ENCODE results near the gene LZTR1.
"Not testable (repeated sequence)": the region's sequence is repeated elsewhere in the genome, so short reads cannot be mapped to it uniquely, and the experiment has no call there.

The LZTR1 gene

GRCh38 chr22:20996598-20997535 lies 14.8 kb downstream of the LZTR1 start:
- no peak for DNase-seq (ENCODE audit: low read depth)

GRCh38 chr22:20997536-20998257 lies 15.6 kb downstream of the LZTR1 start:
- DNase-seq (ENCODE audit: low read depth), result no peak

- no peak for DNase-seq (ENCODE audit: low read depth)
Observed at GRCh38 chr22:20998411-20999336, 16.6 kb downstream of the LZTR1 start.

- DNase-seq (ENCODE audit: low read depth), result no peak
Observed at GRCh38 chr22:20999350-21000206, 17.5 kb downstream of the LZTR1 start.

- DNase-seq (ENCODE audit: low read depth), result no peak
Observed at GRCh38 chr22:21000207-21000986, 18.3 kb downstream of the LZTR1 start.

DNA sequence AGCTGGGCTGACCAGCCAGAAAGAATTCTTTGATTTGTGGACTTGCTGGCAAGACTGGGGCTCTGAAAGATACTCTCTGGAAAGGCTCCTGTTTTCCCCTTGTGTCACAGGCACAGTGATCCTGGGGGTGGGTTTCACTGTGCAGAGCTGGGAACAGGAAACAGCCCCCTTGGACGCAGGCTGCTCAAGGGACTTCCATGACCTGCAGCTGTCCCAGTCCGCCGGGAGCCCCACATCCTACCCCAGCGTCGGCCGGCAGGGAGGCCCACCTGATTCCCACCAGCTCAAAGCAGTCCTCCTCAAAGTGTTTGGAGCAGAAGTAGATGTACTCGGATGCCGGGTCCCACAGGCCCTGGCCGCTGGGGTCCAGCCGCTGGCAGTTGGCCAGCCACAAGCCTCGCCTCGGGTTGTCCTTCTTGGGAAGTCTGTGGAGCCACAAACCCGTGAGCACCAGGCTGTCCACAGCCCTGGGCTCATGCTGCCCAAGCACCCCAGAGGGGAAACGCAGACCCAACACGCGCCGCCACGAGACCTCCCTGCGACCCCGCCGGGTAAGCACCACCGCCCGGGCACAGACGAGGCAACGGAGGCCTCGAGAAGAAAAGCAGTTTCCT lies 19.0 kb downstream of the LZTR1 start:
- no peak for DNase-seq (ENCODE audit: low read depth)

DNA sequence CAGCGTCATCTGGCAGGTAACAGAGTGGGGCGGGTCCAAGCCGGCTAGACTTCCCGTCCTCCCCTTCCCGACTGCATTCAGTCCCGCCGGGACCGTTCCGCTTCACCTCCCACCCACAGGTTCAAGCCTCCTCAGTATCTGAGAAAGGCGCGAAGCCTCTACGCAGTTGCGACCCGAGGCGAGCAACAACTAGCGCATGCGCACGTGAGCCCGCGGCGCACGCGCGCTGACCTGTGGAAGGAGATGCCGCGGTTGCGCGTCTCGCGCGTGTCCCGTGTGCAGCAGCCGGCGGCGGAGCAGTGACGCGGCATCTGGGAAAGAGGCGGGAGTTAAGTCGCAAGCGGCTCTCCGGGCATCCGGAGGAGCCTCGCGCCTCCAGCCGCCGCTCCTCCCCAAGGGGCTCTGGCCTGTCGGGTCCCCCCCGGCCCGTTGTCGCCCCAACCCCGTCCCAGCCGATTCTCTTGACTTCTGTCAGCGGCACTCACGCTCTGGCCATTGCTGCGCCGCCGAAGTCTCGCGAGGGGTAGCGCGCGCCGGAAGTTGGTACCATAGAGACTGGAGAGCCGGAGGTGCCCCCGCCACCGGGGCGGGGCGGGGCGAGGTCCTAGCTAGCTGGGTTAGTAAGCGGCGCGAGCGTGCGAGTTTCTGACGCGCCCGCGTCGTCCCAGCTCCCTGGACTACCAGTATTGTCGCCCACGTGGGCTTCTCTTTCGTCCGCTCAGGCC lies 19.7 kb downstream of the LZTR1 start, which contains the start of gene THAP7:
THAP7 (minus strand) TSS at position 518 of the 725 bp plus-strand sequence; CDS start at position 311, 207 bp downstream.
- peak; percentile 90 for DNase-seq (ENCODE audit: low read depth)

DNA sequence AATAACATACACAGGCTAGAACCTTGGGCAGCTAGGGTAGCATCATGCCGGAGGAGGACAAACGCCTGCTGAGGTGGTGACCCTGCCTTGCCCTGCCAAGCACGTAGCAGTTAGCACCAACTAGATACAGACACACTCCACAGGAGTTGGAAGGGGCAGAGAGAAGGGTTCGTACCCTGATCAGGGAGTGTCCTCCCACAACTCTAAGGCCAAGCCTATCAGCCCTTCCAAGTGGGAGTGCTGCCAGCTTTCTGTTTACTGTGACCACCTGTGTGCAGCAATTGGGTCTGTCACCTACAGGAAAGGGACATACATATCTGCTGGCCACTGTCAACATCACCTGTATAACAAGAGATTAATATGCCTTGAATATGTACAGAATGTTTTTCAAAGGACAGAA lies 21.7 kb downstream of the LZTR1 start:
- DNase-seq (ENCODE audit: low read depth), result no peak

DNA sequence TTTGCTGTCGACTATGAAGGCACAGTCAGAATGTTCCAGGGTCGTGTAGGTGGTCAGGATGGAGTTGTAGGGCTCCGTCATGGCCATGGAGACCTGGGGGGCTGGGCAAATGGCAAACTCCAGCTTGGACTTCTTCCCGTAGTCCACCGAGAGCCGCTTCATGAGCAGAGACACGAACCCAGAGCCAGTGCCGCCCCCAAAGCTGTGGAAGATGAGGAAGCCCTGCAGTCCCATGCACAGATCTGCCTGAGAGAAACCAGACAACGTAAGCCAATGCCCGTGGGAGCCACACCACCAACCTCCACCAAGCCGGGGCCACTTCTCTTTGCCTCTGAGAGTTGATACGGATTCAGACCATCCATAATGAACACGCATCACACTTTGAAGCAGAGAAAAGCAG lies 27.1 kb downstream of the LZTR1 start:
- not testable (repeated sequence) for DNase-seq (ENCODE audit: low read depth)

DNA sequence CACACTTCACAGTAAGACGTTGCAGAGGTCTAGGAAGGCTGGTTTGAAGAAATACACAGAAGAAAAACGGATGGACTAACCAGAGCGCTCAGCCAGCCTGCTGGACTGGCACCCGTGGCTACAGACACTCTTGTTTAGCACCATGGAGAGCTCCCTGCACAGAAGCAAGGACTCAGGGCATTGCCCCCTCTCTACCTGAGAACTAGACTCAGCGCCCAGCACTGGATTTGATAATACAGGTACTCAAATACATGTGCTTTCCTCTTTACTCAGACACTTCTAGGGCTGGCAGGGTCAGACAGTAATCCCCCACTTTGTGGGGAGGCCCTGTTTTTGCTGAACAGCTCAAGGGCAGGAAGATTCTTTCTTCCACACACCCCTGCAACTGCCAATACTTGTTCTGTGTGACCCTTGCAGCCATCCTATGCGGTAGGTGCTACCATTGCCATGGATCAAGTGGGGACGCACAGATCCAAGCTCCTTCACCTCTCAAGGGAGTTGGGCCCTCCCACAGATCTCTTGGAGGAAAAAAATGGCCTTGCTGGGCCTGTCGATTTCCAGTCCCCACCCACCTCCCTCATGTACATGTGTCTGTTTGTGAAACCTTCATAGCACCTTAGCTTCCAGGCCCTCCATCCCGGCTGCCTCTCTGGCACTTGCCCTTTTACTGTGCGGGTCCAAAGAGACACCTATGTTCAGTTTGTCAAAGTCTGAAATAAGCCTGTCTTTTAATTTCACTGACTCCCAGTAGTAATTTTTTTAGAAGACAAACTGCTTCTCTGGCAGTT lies 27.7 kb downstream of the LZTR1 start:
- DNase-seq (ENCODE audit: low read depth), result no peak

GRCh38 chr22:21010426-21011113 lies 28.5 kb downstream of the LZTR1 start:
- no peak for DNase-seq (ENCODE audit: low read depth)

GRCh38 chr22:21012446-21013407 lies 30.6 kb downstream of the LZTR1 start:
- DNase-seq (ENCODE audit: low read depth), result no peak

DNA sequence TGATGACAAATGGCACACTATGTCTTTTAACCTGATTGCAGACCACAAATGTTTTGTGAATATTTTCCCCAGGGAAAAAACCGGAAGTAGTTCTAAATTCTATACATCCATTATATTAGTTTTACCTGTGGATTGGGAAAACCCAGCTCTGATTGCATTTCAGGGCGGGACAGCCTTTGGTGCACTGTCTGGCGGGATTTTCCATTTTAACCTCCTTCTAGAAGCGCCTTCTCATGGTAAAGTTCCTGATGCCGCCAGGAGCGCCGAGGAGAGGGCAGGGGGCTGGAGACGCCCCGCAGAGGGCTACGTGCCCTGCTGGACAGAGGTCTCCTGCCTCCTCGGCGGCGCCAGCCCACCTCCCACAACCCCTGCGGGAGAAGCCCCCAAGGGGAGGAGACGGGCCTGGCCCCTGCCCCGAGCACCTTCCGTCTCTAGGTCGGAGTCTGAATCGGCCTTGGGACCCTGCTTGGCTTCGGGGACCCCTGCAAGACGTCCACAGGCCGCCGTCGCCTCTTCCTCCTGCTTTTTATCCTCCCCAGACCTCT lies 31.6 kb downstream of the LZTR1 start:
- DNase-seq (ENCODE audit: low read depth), result no peak

GRCh38 chr22:21014202-21014725 lies 32.2 kb downstream of the LZTR1 start:
- peak; percentile 73 for DNase-seq (ENCODE audit: low read depth)

DNA sequence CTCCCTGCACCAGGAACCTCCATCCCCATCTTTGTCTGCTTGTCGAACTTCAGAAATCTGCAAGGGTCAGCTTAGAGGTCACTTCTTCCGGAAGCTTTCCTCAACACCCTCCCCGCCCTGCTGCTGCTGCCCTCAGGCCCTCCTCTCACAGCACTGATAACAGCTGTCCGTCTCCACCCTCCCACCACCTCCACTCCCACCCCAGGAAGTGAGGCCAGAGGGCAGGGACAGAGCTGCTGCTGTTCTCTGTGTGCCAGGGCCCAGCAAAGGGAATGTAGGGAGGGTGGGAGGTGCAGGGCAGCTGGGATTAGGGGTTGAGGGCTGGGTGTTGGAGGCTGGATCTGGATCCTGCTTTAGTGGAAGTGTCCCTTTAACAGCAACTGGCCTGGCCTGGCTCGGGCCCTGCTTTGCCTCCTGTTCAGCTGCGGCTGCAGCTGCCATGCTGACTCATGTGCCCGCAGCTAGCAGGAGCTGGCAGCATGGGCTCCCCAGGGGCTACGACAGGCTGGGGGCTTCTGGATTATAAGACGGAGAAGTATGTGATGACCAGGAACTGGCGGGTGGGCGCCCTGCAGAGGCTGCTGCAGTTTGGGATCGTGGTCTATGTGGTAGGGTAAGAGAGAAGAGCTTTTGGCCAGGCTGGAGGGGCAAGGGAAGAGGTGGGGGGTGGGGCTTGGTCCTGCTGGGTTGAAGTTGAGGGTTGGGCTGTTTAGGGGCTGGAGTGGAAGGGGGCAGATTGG lies 32.8 kb downstream of the LZTR1 start, which contains the start of gene P2RX6:
P2RX6 (plus strand) TSS at position 440 of the 740 bp plus-strand sequence; CDS start at position 450, 10 bp downstream.
- no peak for DNase-seq (ENCODE audit: low read depth)
